Measurements from ENCODE around the gene KDM6A.

- TF ChIP-seq REST (IDR thresholded peaks at IDR 0.05; ENCODE audit: borderline replicate concordance) = no peak
- no peak for TF ChIP-seq CTCF (IDR thresholded peaks at IDR 0.05; ENCODE audit: poor library complexity, severe bottlenecking)
- TF ChIP-seq RAD21 (conservative IDR thresholded peaks at IDR 0.05) = no peak
- no peak for TF ChIP-seq POLR2AphosphoS5 (IDR thresholded peaks at IDR 0.05)
These were observed 1.8 kb upstream of the KDM6A start for GRCh38 chrX:44871114-44871645.

All from neural cell (in vitro differentiated cells).